Activated T-cell treated with anti-CD3 and anti-CD28 coated beads, Interleukin-2, amount 50 U/mL, for 24 hours (primary cell): ENCODE measurements around the gene TKTL1.
A peak's percentile ranks its signal among the peaks of the same experiment; 100 is the strongest.

Experiments used
- DNase-seq: peaks from one replicate; pipeline ENCODE4 v3.0.0-alpha.2; 2020
- H3K27ac Mint-ChIP-seq: 2 replicates; pipeline ENCODE4 v1.8.0; 2020; ENCODE audit warnings: mild to moderate bottlenecking, mixed read lengths
- H3K27me3 Mint-ChIP-seq: 2 replicates; pipeline ENCODE4 v1.8.0; 2020; ENCODE audit warnings: mixed read lengths
- H3K36me3 Mint-ChIP-seq: 2 replicates; pipeline ENCODE4 v1.8.0; 2020; ENCODE audit warnings: low read depth, mixed read lengths
- H3K4me1 Mint-ChIP-seq: 2 replicates; pipeline ENCODE4 v1.8.0; 2020; ENCODE audit warnings: low read depth, mixed read lengths
- H3K4me3 Mint-ChIP-seq: 2 replicates; pipeline ENCODE4 v1.8.0; 2020; ENCODE audit warnings: mild to moderate bottlenecking, moderate library complexity, mixed read lengths
- H3K9me3 Mint-ChIP-seq: 2 replicates; pipeline ENCODE4 v1.8.0; 2020; ENCODE audit warnings: mixed read lengths

Gene TKTL1

GRCh38 chrX:154370300-154371016, 74.9 kb downstream of the TKTL1 start:
- peak overlapping the region; percentile 91 for H3K4me3 Mint-ChIP-seq

GRCh38 chrX:154371017-154371788, 75.6 kb downstream of the TKTL1 start:
- H3K36me3 Mint-ChIP-seq: peaks cover 33% of the 10 kb centered on the region

More at GRCh38 chrX:154370300-154371016, 74.9 kb downstream of the TKTL1 start:
- no peaks in the 10 kb centered on the region for H3K9me3 Mint-ChIP-seq
- H3K27me3 Mint-ChIP-seq: no peaks in the 10 kb centered on the region
- no peak for DNase-seq
- peaks cover 42% of the 10 kb centered on the region for H3K4me1 Mint-ChIP-seq
- peaks cover 39% of the 10 kb centered on the region for H3K36me3 Mint-ChIP-seq
- peak overlapping the region; percentile 94 for H3K27ac Mint-ChIP-seq

GRCh38 chrX:154371789-154372300, 76.2 kb downstream of the TKTL1 start:
- peaks cover 37% of the 10 kb centered on the region for H3K4me1 Mint-ChIP-seq
- no peaks in the 10 kb centered on the region for H3K9me3 Mint-ChIP-seq
- peak overlapping the region; percentile 82 for H3K27ac Mint-ChIP-seq
- no peaks in the 10 kb centered on the region for H3K27me3 Mint-ChIP-seq
- peaks cover 27% of the 10 kb centered on the region for H3K36me3 Mint-ChIP-seq
- peak overlapping the region; percentile 75 for H3K4me3 Mint-ChIP-seq
- DNase-seq: no peak

More at GRCh38 chrX:154371017-154371788, 75.6 kb downstream of the TKTL1 start:
- Mint-ChIP-seq H3K27me3 (no peaks in the 10 kb centered on the region), H3K9me3 (no peaks in the 10 kb centered on the region), H3K27ac (peak overlapping the region; percentile 89), H3K4me1 (peaks cover 40% of the 10 kb centered on the region), H3K4me3 (peak overlapping the region; percentile 91)
- peak; percentile 91 for DNase-seq

- Mint-ChIP-seq H3K27ac (peak overlapping the region; percentile 82), H3K4me1 (peaks cover 36% of the 10 kb centered on the region), H3K4me3 (peak overlapping the region; percentile 75), H3K36me3 (peaks cover 20% of the 10 kb centered on the region), H3K9me3 (no peaks in the 10 kb centered on the region), H3K27me3 (no peaks in the 10 kb centered on the region)
- DNase-seq: peak; percentile 50
These were observed 77.0 kb downstream of the TKTL1 start for GRCh38 chrX:154372612-154373022.

GRCh38 chrX:154373340-154374306, 78.0 kb downstream of the TKTL1 start:
- Mint-ChIP-seq H3K9me3 (no peaks in the 10 kb centered on the region), H3K27ac (peak overlapping the region; percentile 55), H3K4me1 (peaks cover 30% of the 10 kb centered on the region), H3K4me3 (peak overlapping the region; percentile 78), H3K27me3 (no peaks in the 10 kb centered on the region), H3K36me3 (peaks cover 11% of the 10 kb centered on the region)
- peak; percentile 51 for DNase-seq

- peak within 1 kb of the TSS; percentile 78 for H3K4me3 Mint-ChIP-seq
- no peaks in the 10 kb centered on the region for H3K27me3 Mint-ChIP-seq
- peak; percentile 51 for DNase-seq
- H3K4me1 Mint-ChIP-seq: peaks cover 27% of the 10 kb centered on the region
- peaks cover 10% of the 10 kb centered on the region for H3K36me3 Mint-ChIP-seq
- H3K9me3 Mint-ChIP-seq: no peaks in the 10 kb centered on the region
- peak within 1 kb of the TSS; percentile 55 for H3K27ac Mint-ChIP-seq
These were observed 78.9 kb downstream of the TKTL1 start, which contains the start of gene FLNA for GRCh38 chrX:154374313-154375155. FLNA (minus strand) TSS chrX:154374634; CDS start chrX:154371245, 3,389 bp downstream.

GRCh38 chrX:154375156-154375504, 79.5 kb downstream of the TKTL1 start:
- no peak for DNase-seq
- no peaks in the 10 kb centered on the region for H3K27me3 Mint-ChIP-seq
- no peaks in the 10 kb centered on the region for H3K9me3 Mint-ChIP-seq
- peaks cover 25% of the 10 kb centered on the region for H3K4me1 Mint-ChIP-seq
- H3K27ac Mint-ChIP-seq: peak overlapping the region; percentile 14
- peaks cover 9% of the 10 kb centered on the region for H3K36me3 Mint-ChIP-seq
- peak overlapping the region; percentile 57 for H3K4me3 Mint-ChIP-seq

GRCh38 chrX:154376774-154377173, 81.2 kb downstream of the TKTL1 start:
- H3K27ac Mint-ChIP-seq: peak overlapping the region; percentile 77
- H3K4me1 Mint-ChIP-seq: peaks cover 34% of the 10 kb centered on the region
- H3K27me3 Mint-ChIP-seq: no peaks in the 10 kb centered on the region
- H3K4me3 Mint-ChIP-seq: no peak overlapping the region
- no peak for DNase-seq
- peaks cover 19% of the 10 kb centered on the region for H3K36me3 Mint-ChIP-seq
- no peaks in the 10 kb centered on the region for H3K9me3 Mint-ChIP-seq

- Mint-ChIP-seq H3K27me3 (no peaks in the 10 kb centered on the region), H3K27ac (peak overlapping the region; percentile 91), H3K4me3 (peak overlapping the region; percentile 86), H3K4me1 (peaks cover 31% of the 10 kb centered on the region), H3K36me3 (peaks cover 24% of the 10 kb centered on the region), H3K9me3 (no peaks in the 10 kb centered on the region)
- DNase-seq: no peak
These were observed 82.6 kb downstream of the TKTL1 start for GRCh38 chrX:154378059-154378798.

GRCh38 chrX:154378799-154379568, 83.4 kb downstream of the TKTL1 start, which contains the start of gene EMD:
EMD (plus strand) TSS chrX:154379295; CDS start chrX:154379485, 190 bp downstream.
- Mint-ChIP-seq H3K27ac (peak within 1 kb of the TSS; percentile 94), H3K27me3 (peaks cover 4% of the 10 kb centered on the region), H3K4me3 (peak within 1 kb of the TSS; percentile 86), H3K9me3 (no peaks in the 10 kb centered on the region), H3K4me1 (peaks cover 28% of the 10 kb centered on the region), H3K36me3 (peaks cover 24% of the 10 kb centered on the region)
- DNase-seq: peak; percentile 95

- H3K4me1 Mint-ChIP-seq: peaks cover 29% of the 10 kb centered on the region
- H3K27me3 Mint-ChIP-seq: peaks cover 4% of the 10 kb centered on the region
- H3K9me3 Mint-ChIP-seq: no peaks in the 10 kb centered on the region
These were observed 84.0 kb downstream of the TKTL1 start for GRCh38 chrX:154379569-154379951.

More at GRCh38 chrX:154379569-154379951, 84.0 kb downstream of the TKTL1 start:
- H3K27ac Mint-ChIP-seq: peak overlapping the region; percentile 94
- H3K36me3 Mint-ChIP-seq: peaks cover 24% of the 10 kb centered on the region
- peak overlapping the region; percentile 86 for H3K4me3 Mint-ChIP-seq
- no peak for DNase-seq
